CD4-positive, alpha-beta T cell treated with Interleukin-10 for 1 hour (primary cell): ENCODE results near the gene MIER2.
"Not testable (repeated sequence)": the region's sequence is repeated elsewhere in the genome, so short reads cannot be mapped to it uniquely, and the experiment has no call there.

Experiments used
- DNase-seq: peaks from one replicate; pipeline ENCODE4 v3.0.0-alpha.2; 2020

Gene MIER2

DNA sequence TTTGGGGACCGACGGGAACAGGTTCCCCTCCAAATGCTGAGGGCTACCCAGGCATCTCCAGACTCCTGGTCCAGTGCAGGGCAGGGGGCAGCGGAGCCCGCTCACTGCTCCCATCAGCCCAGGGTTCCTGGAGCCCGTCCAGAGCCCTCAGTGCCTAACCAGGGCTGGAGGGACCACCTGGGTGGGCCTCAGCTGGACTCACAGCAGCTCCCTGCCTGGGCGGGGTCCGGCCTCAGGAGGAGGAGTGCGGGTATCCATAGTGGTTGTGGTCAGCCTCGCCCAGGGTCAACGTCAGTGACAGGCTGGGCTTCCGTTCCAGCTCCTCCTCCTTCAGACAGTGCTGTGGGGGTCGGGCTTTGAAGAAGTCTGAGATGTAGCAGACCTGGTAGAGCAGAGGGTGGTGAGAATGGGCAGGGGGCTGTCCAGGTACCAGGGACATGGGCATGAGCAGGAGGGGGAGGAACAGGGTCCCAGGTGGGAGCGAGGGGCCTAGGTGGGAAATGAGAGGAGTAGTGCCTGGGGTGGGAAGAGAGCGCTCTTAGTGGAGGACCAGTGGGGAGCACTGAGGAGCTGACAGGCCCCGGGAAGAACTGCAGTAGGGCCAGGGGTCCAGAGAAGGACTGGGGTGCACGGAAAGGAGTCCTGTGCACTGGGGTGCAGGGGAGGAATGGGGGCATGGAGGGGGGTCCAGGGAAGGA lies 63.3 kb downstream of the MIER2 start:
- DNase-seq = no peak

DNA sequence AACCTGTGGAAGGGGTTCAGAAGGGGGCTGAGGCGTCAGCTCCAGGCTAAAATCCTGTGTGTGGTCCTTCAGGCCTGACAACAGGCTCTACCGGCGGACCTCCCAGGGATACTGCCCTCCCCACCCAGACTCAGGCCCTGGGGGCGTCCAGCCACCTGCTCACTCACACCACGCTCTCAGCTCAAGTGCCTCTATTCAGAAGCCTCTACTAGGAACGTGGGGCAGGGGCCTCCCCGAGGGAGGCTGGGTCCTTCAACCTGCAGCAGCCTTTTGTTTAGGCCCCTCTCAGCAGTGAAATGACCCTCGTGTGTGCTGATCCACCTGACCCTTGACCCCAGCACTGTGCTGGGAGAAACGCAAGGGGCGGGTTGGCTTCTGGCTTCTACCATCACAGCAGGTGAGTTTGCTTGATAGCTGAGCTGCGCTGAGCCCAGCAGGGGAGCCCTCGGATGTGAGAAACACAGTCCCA lies 64.0 kb downstream of the MIER2 start:
- no peak for DNase-seq

DNA sequence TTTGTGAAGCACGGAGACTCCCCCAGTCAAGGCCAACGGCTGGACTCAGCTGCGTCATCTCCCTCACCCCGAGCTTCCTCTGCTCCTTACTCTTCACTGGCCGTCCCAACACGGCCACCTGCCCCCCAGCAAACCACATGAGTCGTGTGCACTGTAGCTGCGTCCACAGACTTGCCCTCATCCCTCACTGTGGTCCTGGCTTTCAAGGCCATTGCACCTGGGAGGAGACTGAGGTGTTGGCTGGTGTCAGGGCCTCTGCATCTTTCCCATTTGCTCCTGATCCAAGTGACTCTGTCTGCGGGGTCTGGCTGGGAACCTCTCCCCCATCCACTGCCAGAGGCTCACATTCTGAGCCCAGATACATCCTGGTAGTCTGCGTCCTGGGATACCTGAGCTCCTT lies 64.9 kb downstream of the MIER2 start:
- no peak for DNase-seq

DNA sequence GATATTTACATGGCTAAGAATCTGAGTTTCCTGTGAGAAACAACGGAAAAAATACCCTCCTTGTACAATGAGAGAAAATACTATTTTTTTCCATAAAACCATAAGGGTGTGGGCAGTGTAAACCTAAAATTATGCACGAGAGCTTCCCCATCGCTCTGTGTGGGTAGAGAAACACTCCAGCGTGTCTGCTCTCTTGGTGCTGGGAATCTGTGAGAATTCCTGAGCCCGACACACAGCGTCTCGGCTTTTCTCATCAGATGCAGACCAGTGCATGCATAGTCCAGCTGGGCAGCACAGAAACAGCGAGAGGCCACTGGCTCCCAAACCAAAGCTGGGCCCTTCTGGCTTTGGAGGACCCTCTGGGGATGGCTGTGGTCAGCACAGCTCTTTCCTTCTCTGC lies 65.4 kb downstream of the MIER2 start:
- DNase-seq = no peak

DNA sequence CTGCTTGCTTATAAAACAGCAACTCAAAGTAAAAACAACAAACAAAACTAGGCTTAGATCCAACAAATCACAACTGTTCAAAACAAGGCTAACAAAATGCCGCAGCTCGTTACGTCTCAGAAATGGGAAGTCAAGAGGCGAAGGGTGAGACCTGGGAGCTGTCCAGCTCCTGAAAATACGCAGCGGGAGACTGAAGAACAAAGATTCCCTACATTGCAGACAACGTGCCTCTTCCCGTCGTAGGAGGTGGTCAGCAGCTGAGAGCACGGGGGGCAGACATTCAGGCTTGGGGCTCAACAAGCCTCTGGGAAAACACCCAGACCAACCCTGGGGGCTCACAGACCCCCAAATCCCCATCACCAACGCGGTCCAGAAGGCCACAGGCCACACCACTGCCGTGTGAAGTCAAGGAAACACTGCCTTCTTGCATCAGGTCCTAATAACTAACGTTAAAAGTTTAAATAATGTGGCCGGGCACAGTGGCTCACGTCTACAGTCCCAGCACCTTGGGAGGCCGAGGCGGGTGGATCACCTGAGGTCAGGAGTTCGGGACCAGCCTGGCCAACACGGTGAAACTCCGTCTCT lies 66.9 kb downstream of the MIER2 start:
- no peak for DNase-seq

DNA sequence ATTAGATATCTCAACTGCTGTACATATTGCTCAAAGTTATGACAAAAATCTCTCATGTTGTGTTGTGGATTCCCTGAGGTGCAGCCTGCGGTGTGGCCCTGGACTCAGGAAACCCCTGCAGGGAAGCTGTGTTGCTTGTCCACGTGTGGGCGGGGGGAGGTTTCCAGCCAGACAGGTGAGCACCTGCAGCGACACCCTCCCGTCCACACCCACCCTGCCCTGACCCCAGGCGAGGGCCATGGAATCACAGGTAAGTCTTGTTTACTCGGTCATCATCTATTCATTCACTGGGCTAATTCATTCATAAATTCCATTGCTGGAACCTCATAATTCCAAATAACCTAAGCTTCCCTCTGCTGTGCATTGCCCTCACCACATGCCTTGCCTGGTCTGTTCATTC lies 67.5 kb downstream of the MIER2 start:
- no peak for DNase-seq

DNA sequence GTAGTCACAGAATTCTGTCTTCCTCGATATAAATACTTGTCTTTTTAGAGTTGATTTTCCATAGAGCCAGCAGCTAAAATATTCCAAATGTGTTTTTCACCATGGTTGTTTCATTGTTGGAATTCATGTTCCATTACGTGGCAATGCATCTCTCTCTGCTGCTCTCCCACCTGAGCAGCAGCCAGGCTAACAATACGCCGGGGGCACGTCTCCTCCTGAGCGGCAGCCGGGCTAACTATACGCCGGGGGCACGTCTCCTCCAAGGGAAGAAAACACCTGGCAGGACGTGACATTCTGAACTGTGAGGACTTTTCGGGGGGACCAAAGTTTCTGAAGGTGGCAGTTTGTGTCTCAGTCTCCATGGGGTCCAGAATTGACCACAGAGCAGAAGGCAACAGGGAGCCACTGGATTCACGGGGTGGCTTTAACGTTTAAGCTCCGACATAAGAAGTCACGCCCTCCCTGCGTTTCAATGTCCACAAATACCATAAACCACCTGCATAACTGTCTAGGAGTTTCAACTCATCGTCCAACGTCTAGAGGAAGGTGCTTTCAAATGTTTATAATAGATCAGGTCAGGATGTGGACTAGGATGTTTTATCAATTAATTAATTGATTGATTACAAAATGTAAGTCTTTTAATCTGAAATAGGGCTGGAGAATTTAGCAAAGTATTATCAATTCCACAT lies 68.5 kb downstream of the MIER2 start:
- no peak for DNase-seq

DNA sequence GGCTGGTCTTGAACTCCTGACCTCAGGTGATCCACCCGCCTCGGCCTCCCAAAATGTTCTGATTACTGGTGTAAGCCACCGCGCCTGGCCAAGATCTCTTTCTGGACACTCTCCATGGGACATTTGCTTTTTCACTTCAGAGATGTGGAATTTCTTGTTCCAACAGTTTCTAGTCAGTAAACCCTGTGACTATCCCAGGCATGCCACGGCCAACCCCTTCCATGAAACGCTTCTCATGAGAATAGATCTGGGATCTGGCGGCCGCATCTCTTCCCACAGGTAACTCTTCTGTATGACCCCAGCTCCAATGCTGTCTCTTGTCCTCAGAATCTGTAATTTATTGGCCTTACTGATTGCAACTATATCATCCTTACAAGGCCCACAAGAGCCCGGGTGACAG lies 69.6 kb downstream of the MIER2 start:
- DNase-seq = no peak

DNA sequence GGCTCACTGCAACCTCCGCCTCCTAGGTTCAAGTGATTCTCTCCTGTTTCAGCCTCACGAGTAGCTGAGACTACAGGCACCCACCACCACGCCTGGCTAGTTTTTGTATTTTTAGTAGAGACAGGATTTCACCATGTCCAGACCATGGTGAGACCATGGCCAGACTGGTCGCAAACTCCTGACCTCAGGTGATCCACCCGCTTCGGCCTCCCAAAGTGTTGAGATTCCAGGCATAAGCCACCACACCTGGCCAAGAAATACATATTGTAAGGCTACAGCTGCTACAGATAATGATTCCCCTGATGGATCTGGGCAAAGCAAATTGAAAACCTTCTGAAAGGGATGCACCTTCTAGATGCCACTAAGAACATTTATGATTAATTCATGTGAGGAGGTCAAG lies 71.2 kb downstream of the MIER2 start:
- DNase-seq = no peak

DNA sequence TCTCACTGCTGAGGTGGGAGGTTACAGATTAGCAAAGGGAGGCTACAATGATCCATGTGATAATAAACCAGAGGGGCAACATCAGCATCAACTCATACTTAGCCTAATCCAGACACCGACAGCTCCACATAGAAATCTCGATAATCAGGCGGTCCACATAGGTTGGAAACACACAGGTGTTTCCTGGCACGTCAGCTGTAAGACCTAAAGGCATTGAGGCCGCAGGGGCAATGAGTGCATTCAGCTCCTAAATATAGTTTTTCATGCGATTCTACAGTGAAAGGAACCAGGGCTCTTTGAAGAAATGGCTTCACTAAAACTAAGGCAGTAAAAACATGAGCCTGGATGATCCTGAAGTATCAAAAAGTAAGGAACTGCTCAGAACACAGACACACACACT lies 72.7 kb downstream of the MIER2 start:
- DNase-seq = no peak

DNA sequence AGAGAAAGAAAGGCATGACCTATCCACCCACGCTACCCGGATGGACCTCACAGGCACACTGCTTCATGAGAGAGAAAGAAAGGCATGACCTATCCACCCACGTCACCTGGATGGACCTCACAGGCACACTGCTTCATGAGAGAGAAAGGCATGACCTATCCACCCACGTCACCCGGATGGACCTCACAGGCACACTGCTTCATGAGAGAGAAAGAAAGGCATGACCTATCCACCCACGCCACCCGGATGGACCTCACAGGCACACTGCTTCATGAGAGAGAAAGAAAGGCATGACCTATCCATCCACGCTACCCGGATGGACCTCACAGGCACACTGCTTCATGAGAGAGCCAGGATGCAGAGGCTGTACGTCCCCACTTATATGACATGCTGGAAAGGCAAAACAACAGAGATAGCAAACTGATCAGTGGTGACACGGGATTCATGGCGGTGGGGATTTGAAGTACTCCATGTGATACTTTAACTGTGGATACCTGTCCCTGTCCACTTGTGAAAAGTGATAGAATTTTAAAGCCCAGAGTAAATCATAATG lies 73.8 kb downstream of the MIER2 start:
- not testable (repeated sequence) for DNase-seq

DNA sequence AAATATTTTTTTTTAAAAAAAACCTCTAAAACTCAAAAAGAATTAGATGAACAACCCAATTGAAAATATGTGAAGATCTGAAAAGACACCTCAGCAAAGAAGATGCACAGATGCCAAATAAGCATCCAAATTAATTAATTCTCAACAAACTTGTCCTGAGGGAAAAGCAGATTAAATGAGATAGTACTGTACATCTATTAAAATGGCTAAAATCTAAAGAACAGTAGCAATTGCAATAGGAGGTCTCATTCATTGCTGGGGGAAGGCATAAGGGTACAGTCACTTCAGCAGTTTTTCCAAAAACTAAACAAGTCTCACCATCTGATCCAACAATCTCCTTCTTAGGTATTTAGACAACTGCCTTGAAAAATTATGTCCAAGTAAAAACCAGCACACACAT lies 75.4 kb downstream of the MIER2 start:
- DNase-seq = no peak

DNA sequence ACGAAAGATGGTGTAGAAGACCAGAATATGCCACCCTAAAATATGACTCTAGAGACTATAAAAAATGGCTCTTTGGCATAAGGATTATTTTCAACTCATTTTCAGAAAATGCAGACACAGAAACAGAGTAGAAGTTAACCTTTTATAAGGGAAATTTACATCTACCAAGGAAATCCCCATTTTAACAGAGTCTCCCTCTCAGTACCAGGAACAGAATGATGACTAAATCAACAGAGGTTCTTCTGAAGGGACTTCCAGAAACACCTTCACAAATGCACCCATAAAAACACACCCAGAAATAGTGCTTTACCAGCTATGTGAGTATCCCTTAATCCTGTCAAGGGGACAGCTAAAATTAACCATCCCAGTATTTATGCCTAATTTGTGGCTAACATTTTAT lies 82.5 kb downstream of the MIER2 start:
- no peak for DNase-seq

DNA sequence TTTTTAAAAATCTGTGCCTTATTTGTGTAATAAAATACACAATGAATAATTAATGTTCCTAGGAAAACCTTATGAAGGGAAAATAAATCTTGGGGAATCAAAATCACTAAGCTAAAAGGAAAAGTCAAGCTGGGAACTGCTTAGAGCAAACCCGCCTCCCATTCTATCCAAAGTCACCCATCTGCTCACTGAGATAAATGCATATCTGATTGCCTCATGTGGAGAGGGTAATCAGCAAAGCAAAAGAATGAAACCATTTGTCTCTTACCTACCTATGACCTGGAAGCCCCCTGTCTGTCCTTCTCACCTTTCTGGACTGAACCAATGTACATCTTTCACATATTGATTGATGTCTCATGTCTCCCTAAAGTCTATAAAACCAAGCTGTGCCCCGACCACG lies 87.8 kb downstream of the MIER2 start:
- not testable (repeated sequence) for DNase-seq
